HAP-1 (cell line): ENCODE results near the gene CD274.
"Not testable (repeated sequence)": the region's sequence is repeated elsewhere in the genome, so short reads cannot be mapped to it uniquely, and the experiment has no call there.

Experiments
- DNase-seq, 2 experiments: peaks; one replicate each; pipeline ENCODE4 v3.0.0-alpha.2; 2016 to 2020; ENCODE audit warnings: low spot score in 2 of 2
- H3K27me3 ChIP-seq: fragments of 250-450 bp; sonication (Bioruptor Pico); 2 replicates; pipeline ENCODE4 v1.5.1; 2020; ENCODE audit warnings: low read depth, mild to moderate bottlenecking, moderate library complexity
- H3K36me3 ChIP-seq: fragments of 250-450 bp; sonication (Bioruptor Pico); replicated peaks from 2 replicates; pipeline ENCODE4 v1.5.1; 2020; ENCODE audit warnings: mild to moderate bottlenecking
- H3K4me1 ChIP-seq: fragments of 250-450 bp; sonication (Bioruptor Pico); 2 replicates; pipeline ENCODE4 v1.5.1; 2020; ENCODE audit warnings: mild to moderate bottlenecking
- H3K4me3 ChIP-seq: fragments of 250-450 bp; sonication (Bioruptor Pico); 2 replicates; pipeline ENCODE4 v1.5.1; 2020; ENCODE audit warnings: mild to moderate bottlenecking, moderate library complexity
- H3K9me3 ChIP-seq: fragments of 250-450 bp; sonication (Bioruptor Pico); 2 replicates; pipeline ENCODE4 v1.5.1; 2020; ENCODE audit warnings: mild to moderate bottlenecking, moderate library complexity
- in situ Hi-C: fragments of 300-500 bp; cut with MboI; formaldehyde crosslinking; loops from 3 replicates; pipeline ENCODE4 v1.14.3; 2020; ENCODE audit warnings: low sequenced_read_pairs, inconsistent platforms, mixed read lengths

CD274 gene

DNA sequence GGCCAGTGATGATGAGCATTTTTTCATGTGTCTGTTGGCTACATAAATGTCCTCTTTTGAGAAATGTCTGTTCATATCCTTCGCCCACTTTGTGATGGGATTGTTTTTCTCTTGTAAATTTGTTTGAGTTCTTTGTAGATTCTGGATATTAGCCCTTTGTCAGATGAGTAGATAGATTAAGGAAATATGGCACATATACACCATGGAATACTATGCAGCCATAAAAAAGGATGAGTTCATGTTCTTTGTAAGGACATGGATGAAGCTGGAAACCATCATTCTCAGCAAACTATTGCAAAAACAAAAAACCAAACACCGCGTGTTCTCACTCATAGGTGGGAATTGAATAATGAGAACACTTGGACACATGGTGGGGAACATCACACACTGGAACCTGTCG is 5.2 kb upstream of the CD274 start:
- H3K4me1 ChIP-seq: not testable (repeated sequence)

DNA sequence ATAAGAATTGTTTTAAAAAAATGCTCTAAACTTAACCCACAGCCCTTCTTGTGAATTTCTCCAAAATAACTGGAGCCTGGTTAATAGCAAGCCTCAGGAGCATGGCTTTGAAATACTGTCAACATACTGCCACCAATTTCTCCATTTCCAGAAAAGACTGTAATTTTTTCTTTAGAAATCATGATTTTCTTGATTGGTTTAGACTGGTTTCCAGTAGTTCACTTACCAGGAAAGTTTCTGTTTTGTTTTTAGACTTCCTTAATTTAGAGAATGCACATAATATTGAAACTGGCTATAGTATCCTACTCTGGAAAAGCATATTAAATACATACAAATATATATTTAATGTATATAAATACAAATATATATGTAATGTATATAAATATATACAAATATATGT is 4.5 kb upstream of the CD274 start:
- in situ Hi-C loops: loop anchor here (25.0 kb wide), 1 partner anchor 684 kb away; no protein-coding TSS in a partner anchor
- Histone ChIP-seq H3K27me3 (no peaks in the 10 kb centered on the region), H3K9me3 (no peaks in the 10 kb centered on the region), H3K4me3 (no peak overlapping the region), H3K4me1 (peaks cover 6% of the 10 kb centered on the region), H3K36me3 (no peaks in the 10 kb centered on the region)
- DNase-seq: no peak

More for the DNA sequence above, 5.2 kb upstream of the CD274 start:
- not testable (repeated sequence) for H3K4me3 ChIP-seq, DNase-seq, H3K27me3 ChIP-seq, H3K36me3 ChIP-seq, H3K9me3 ChIP-seq
- in situ Hi-C loops: loop anchor here (25.0 kb wide), 1 partner anchor 683 kb away; no protein-coding TSS in a partner anchor

DNA sequence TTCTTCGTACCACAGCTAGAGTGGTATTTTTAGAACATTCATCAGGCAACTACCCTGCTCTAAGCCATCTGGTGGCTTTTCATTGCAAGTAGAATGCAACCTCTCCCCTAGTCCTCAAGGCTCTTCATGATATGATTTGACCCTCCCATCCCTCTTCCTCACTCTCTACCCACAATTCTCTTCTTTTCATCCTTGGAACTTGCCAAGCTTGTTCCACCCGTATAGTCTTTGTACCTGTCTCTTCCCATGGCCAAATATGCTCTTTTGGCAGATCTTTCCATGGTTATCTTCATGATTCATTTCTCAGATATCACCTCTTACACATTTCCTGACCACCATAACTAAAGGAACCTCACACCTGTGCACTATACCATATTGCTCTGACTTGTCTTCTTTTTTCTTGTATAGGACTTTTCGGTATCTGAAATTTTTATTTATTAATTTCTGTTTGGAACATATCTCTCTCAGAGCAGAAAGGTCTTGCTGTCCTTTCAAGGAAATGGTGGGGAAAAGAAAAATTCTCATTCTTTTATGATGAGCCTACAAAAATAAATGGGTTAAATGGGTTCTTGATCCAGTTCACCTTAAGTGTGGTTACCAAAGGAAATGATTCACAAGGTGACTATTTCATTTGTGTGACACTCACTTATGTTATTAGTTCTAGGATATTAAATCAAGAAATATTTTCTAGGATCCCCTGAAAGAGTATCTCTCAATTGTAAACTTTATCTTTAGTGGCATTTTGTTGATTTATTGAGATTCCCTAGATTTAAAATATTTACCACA is 3.7 kb upstream of the CD274 start:
- Histone ChIP-seq H3K4me1 (peaks cover 7% of the 10 kb centered on the region), H3K4me3 (no peak overlapping the region), H3K9me3 (no peaks in the 10 kb centered on the region), H3K36me3 (no peaks in the 10 kb centered on the region), H3K27me3 (no peaks in the 10 kb centered on the region)
- in situ Hi-C loops: loop anchor here (25.0 kb wide), 1 partner anchor 684 kb away; no protein-coding TSS in a partner anchor
- DNase-seq: no peak

DNA sequence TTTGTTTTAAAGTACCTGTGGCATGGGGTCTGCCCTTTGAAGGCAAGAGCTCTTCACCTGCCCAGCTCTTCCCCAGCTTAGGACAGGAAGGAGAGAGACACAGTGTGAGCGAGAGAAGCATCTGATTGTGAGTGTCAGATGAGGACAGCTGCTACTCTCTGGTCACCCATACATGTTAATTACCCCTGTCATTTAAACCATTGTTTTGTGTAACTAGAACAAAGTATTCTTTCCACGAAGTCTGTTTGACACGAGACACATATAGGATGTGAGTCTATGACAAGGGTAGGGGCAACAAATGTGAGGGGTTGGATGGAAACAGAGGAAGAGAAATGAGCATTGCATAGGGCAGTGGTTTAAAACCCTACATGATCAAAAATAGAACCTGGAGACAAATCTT is 3.0 kb upstream of the CD274 start:
- in situ Hi-C loops: loop anchor here (25.0 kb wide), 1 partner anchor 685 kb away; no protein-coding TSS in a partner anchor
- H3K4me1 ChIP-seq: peaks cover 7% of the 10 kb centered on the region
- DNase-seq: no peak

DNA sequence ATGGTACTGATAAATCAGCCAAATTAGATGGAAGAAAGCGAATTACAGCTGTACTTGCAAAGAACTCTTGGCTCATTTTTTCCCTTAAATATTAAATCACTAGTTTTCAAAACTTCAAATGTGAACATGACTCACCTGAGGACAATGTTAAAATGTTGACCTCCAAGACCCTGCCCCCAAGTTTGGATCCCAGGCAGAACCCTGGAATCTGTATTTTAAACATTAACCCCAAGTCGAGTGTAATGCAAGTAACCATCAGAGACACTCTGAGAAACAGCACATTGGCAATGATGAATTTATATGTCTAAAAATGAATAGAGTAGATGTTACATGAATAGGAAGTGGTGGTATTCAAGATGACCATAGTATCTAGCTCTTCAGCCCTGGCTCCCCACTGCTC is 2.3 kb upstream of the CD274 start:
- no peaks in the 10 kb centered on the region for H3K9me3 ChIP-seq
- in situ Hi-C loops: loop anchor here (25.0 kb wide), 1 partner anchor 686 kb away; no protein-coding TSS in a partner anchor
- peaks cover 7% of the 10 kb centered on the region for H3K4me1 ChIP-seq

More for the DNA sequence above, 3.0 kb upstream of the CD274 start:
- Histone ChIP-seq H3K4me3 (no peak overlapping the region), H3K9me3 (no peaks in the 10 kb centered on the region), H3K36me3 (no peaks in the 10 kb centered on the region), H3K27me3 (no peaks in the 10 kb centered on the region)

DNA sequence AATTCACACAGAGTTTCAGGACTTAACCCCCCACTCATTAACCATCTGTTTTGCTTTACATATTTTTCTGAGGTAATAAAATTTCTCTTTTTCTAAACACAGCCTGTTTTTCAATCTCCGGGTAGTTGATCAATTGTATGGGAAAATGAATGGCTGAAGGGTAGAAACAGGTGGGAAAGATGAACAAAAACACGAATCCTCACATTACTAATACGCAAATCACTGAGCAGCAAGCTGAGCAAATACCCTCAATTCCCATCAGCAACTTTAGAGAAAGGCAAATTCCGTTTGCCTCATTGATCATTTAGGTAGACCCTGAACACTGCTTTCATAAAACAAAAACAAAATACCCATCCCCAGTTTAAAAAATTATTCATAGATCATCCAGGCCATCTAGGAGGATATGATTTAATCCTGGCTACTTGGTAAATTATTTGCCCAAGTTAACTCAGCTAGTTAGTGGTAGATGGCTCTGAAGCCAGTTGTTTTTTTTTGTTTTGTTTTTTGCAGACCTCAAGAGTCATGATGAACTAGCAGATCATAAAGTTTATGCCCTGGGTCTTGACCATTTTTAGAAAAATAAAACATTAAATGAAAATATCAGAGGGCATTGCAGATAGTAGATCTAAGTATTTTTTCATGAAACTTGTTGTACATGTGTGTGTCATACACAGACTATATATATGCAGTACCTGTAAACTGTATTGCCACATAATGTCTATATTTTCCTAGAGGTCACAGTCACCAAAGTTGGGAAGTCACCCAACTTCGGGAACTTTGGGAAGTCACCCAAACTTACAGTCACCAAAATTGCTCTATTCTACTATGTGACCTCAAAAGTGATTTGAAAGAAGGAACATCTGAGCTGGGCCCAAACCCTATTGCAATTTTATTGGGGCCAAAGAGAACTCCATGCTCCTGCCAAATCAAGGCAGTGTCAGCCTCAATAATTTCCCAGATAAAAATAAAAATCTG is 1.6 kb upstream of the CD274 start:
- in situ Hi-C loops: loop anchor here (25.0 kb wide), 1 partner anchor 686 kb away; no protein-coding TSS in a partner anchor
- Histone ChIP-seq H3K27me3 (no peaks in the 10 kb centered on the region), H3K9me3 (no peaks in the 10 kb centered on the region), H3K4me1 (peaks cover 7% of the 10 kb centered on the region), H3K36me3 (no peaks in the 10 kb centered on the region), H3K4me3 (no peak overlapping the region)
- no peak for DNase-seq

More for the DNA sequence above, 2.3 kb upstream of the CD274 start:
- DNase-seq: no peak
- H3K27me3 ChIP-seq: no peaks in the 10 kb centered on the region
- H3K4me3 ChIP-seq: no peak overlapping the region
- no peaks in the 10 kb centered on the region for H3K36me3 ChIP-seq

DNA sequence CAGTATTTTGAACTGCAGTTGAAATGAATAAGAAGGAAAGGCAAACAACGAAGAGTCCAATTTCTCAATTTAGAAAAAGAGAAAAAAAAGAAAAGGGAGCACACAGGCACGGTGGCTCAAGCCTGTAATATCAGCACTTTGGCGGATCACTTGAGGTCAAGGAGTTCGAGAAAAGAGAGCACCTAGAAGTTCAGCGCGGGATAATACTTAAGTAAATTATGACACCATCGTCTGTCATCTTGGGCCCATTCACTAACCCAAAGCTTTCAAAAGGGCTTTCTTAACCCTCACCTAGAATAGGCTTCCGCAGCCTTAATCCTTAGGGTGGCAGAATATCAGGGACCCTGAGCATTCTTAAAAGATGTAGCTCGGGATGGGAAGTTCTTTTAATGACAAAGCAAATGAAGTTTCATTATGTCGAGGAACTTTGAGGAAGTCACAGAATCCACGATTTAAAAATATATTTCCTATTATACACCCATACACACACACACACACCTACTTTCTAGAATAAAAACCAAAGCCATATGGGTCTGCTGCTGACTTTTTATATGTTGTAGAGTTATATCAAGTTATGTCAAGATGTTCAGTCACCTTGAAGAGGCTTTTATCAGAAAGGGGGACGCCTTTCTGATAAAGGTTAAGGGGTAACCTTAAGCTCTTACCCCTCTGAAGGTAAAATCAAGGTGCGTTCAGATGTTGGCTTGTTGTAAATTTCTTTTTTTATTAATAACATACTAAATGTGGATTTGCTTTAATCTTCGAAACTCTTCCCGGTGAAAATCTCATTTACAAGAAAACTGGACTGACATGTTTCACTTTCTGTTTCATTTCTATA is 602 bp upstream of the CD274 start:
- Histone ChIP-seq H3K36me3 (no peaks in the 10 kb centered on the region), H3K9me3 (no peaks in the 10 kb centered on the region), H3K4me1 (peaks cover 7% of the 10 kb centered on the region), H3K4me3 (peak overlapping the region; percentile 28), H3K27me3 (no peaks in the 10 kb centered on the region)
- in situ Hi-C loops: loop anchor here (10.0 to 25.0 kb wide), 2 partner anchors 135 to 687 kb away; no protein-coding TSS in a partner anchor
- DNase-seq: no peak

DNA sequence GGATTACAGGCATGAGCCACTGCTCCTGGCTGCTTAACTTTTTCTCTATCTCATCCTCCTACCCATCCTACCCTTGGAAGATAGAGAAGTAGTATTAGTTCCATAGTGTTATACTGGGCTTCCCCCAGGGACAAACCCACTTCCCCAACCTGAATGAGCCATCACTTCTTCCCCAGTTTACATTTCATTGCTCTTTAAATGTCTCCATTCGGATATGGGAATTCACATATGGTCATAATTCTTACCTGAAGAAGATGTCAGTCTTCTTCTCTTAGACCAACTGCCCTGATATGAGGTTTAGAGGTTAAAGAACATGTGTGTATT is 1.9 kb downstream of the CD274 start:
- Histone ChIP-seq H3K4me3 (no peak overlapping the region), H3K4me1 (peaks cover 7% of the 10 kb centered on the region), H3K27me3 (no peaks in the 10 kb centered on the region), H3K9me3 (no peaks in the 10 kb centered on the region), H3K36me3 (no peaks in the 10 kb centered on the region)
- no peak for DNase-seq
- in situ Hi-C loops: loop anchor here (10.0 kb wide), 1 partner anchor 133 kb away; no protein-coding TSS in a partner anchor

DNA sequence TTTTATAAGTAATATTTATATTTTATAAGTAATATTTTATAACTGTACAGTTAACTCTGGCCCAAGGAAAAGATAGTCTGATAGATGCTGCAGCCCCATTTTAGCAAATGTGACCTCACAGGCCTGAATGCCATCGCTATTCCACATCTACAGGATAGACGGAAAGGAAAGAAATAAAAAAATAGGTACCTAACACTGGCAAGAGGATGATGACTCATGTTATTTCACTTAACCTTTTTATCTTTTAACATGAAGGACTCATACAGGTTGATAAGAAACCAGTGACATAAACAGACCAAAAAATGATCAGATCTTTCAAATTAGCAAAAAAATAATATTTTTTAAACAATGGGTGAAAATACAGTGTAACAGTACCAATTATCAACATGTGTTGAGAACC is 2.7 kb downstream of the CD274 start:
- Histone ChIP-seq H3K4me3 (no peak overlapping the region), H3K4me1 (peaks cover 7% of the 10 kb centered on the region)
- in situ Hi-C loops: loop anchor here (10.0 kb wide), 1 partner anchor 132 kb away; no protein-coding TSS in a partner anchor

DNA sequence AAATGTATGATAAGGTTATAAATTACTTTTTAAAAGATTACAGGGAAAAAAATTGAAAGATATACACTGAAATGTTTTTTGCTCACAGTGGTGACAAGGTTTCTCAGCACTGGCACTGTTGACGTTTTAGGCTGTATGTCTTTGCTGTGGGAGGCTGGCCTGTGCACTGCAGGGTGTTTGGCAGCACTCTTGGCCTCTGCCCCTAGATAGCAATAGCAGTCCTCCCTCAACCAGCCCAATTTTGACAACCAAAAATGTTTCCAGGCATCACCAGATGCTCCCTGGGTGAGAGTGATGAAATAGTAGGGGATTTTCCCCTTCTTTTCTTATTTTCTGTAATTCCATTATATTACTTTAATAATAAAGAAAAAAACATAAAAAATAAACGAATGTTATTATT is 3.3 kb downstream of the CD274 start:
- H3K27me3 ChIP-seq: no peaks in the 10 kb centered on the region
- in situ Hi-C loops: loop anchor here (10.0 kb wide), 1 partner anchor 131 kb away; no protein-coding TSS in a partner anchor
- H3K9me3 ChIP-seq: no peaks in the 10 kb centered on the region
- H3K4me3 ChIP-seq: no peak overlapping the region
- DNase-seq: no peak
- H3K36me3 ChIP-seq: no peaks in the 10 kb centered on the region
- H3K4me1 ChIP-seq: peaks cover 7% of the 10 kb centered on the region

More for the DNA sequence above, 2.7 kb downstream of the CD274 start:
- DNase-seq: no peak
- Histone ChIP-seq H3K9me3 (no peaks in the 10 kb centered on the region), H3K36me3 (no peaks in the 10 kb centered on the region), H3K27me3 (no peaks in the 10 kb centered on the region)

DNA sequence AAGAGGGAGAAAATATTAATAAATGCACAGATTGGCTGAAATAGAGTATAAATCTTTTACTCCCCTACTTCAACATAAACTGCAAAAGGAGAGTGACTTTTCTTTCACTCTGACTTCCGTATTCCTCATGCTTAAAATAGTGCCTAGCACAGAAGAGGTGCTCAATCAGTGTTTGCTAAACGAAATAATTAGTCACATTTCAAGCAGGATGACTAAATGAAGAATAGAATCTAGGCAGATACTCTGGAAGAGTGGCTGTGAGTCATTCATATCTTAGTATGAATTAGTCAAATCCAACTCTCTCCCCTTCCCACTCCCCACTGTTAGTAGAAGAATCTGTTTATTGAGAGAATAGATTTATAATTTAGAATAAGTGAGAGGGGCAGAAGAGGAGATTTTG is 4.8 kb downstream of the CD274 start:
- no peak for DNase-seq
- H3K4me1 ChIP-seq: peaks cover 2% of the 10 kb centered on the region; the same call in 1 of the 2 replicates
- no peaks in the 10 kb centered on the region for H3K36me3 ChIP-seq
- H3K4me3 ChIP-seq: no peak overlapping the region
- H3K9me3 ChIP-seq: no peaks in the 10 kb centered on the region
- in situ Hi-C loops: loop anchor here (10.0 kb wide), 1 partner anchor 130 kb away; no protein-coding TSS in a partner anchor
- no peaks in the 10 kb centered on the region for H3K27me3 ChIP-seq

DNA sequence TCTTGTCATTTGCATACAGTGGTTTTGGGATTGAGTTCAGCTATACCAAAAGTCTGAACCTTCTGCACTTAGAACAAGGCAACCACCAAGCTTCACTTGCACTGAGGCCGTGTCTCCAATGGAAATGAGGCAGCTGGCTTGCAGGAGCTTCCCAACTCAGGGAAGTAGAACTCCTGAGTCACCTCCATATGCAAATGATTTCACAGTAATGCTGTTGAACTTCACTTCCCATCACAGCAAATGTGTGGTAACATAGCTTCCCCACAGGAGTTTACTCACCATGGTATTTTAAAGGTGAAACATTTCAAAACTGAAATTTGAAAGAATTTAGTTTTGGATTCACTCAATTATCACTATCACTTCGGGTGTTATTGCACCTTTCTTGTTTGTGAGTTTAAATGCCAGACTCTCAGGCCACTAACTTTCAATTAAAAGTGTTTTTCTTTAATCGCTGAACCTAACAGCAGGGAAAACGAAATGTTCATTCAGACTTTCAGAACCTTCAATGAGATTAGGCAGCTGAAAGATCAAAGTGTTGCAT is 9.0 kb downstream of the CD274 start:
- no peaks in the 10 kb centered on the region for H3K9me3 ChIP-seq
- H3K4me3 ChIP-seq: no peak overlapping the region
- in situ Hi-C loops: loop anchor here (10.0 kb wide), 1 partner anchor 125 kb away; no protein-coding TSS in a partner anchor
- no peak for DNase-seq
- no peaks in the 10 kb centered on the region for H3K4me1 ChIP-seq
- H3K36me3 ChIP-seq: no peaks in the 10 kb centered on the region
- no peaks in the 10 kb centered on the region for H3K27me3 ChIP-seq
